ENCODE measurements around the gene PTEN.

Gene PTEN

DNA sequence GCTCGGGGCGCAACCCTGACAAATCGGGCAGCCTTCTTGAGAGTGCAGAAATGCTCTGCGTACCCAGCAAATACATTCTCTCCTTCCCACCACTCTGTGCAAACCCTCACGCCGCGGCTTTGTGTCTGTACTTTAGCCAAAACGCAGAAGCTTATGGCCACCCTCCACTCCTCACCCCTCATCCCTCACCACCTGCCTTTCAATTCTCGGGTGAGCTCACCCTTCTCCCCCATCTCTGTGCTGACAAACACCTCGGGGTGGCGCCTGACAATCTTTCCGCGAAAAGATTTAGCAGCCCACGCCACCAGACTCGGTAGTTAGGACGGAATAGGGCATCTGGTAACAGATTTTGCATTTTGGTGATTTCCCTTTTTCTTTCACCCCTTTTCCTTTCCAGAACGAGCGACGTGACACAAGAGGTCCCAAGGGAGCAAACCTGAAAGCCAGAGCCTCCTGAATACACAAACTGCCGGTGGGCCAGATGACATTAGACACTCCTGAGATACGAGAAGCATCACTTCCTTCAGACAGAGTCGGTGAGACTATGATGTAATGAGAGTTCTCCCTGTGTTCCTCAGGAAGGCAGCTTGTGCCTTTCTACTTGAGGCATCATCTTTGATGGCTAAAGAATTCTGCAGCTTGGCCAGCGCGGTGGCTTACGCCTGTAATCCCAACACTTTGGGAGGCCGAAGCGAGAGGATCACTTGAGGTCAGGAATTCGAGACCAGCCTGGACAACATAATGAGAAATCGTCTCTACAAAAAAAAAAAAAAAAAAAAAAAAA is 44.7 kb upstream of the PTEN start (continued):
- TF ChIP-seq ZNF311 (tag by site-specific recombination; IDR thresholded peaks at IDR 0.05; ENCODE audit: borderline replicate concordance) (no peak), ZNF133 (tag by site-specific recombination; IDR thresholded peaks at IDR 0.05) (no peak), ZNF621 (tag by site-specific recombination; IDR thresholded peaks at IDR 0.05) (no peak), ZNF24 (tag by site-specific recombination; IDR thresholded peaks at IDR 0.05) (no peak), ZNF350 (tag by site-specific recombination; IDR thresholded peaks at IDR 0.05) (no peak), ZNF747 (tag by site-specific recombination; IDR thresholded peaks at IDR 0.05) (no peak), ZNF530 (tag by site-specific recombination; IDR thresholded peaks at IDR 0.05; ENCODE audit: low read depth) (no peak), ZNF121 (tag by site-specific recombination; IDR thresholded peaks at IDR 0.05) (no peak), ZNF433 (tag by site-specific recombination; IDR thresholded peaks at IDR 0.05; ENCODE audit: low read depth) (no peak), ZNF777 (tag by site-specific recombination; IDR thresholded peaks at IDR 0.05; ENCODE audit: borderline replicate concordance) (no peak), KLF7 (tag by site-specific recombination; IDR thresholded peaks at IDR 0.05; ENCODE audit: borderline replicate concordance) (no peak), ZNF114 (tag by site-specific recombination; IDR thresholded peaks at IDR 0.05) (no peak), ZBTB17 (tag by site-specific recombination; IDR thresholded peaks at IDR 0.05) (peak; percentile 96), ZNF391 (tag by site-specific recombination; IDR thresholded peaks at IDR 0.05; ENCODE audit: borderline replicate concordance, low read depth) (0 out of 2 replicates have a peak, but pooled peaks have one; percentile 69), HOXD13 (CRISPR knock-in tag; IDR thresholded peaks at IDR 0.05; ENCODE audit: borderline replicate concordance) (no peak), ZNF658 (tag by site-specific recombination; IDR thresholded peaks at IDR 0.05) (no peak), PRDM1 (tag by site-specific recombination; IDR thresholded peaks at IDR 0.05) (peak; percentile 82)
- TF ChIP-seq, protein P1, sequence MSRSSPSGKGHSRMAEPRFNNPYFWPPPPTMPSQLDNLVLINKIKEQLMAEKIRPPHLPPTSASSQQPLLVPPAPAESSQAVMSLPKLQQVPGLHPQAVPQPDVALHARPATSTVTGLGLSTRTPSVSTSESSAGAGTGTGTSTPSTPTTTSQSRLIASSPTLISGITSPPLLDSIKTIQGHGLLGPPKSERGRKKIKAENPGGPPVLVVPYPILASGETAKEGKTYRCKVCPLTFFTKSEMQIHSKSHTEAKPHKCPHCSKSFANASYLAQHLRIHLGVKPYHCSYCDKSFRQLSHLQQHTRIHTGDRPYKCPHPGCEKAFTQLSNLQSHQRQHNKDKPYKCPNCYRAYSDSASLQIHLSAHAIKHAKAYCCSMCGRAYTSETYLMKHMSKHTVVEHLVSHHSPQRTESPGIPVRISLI (tag by site-specific recombination; IDR thresholded peaks at IDR 0.05) = peak; percentile 97; the same call in 1 of the 2 replicates
- TF ChIP-seq, protein P2, sequence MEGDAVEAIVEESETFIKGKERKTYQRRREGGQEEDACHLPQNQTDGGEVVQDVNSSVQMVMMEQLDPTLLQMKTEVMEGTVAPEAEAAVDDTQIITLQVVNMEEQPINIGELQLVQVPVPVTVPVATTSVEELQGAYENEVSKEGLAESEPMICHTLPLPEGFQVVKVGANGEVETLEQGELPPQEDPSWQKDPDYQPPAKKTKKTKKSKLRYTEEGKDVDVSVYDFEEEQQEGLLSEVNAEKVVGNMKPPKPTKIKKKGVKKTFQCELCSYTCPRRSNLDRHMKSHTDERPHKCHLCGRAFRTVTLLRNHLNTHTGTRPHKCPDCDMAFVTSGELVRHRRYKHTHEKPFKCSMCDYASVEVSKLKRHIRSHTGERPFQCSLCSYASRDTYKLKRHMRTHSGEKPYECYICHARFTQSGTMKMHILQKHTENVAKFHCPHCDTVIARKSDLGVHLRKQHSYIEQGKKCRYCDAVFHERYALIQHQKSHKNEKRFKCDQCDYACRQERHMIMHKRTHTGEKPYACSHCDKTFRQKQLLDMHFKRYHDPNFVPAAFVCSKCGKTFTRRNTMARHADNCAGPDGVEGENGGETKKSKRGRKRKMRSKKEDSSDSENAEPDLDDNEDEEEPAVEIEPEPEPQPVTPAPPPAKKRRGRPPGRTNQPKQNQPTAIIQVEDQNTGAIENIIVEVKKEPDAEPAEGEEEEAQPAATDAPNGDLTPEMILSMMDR (tag by site-specific recombination; IDR thresholded peaks at IDR 0.05) = peak; percentile 60
- TF ChIP-seq, protein P3, sequence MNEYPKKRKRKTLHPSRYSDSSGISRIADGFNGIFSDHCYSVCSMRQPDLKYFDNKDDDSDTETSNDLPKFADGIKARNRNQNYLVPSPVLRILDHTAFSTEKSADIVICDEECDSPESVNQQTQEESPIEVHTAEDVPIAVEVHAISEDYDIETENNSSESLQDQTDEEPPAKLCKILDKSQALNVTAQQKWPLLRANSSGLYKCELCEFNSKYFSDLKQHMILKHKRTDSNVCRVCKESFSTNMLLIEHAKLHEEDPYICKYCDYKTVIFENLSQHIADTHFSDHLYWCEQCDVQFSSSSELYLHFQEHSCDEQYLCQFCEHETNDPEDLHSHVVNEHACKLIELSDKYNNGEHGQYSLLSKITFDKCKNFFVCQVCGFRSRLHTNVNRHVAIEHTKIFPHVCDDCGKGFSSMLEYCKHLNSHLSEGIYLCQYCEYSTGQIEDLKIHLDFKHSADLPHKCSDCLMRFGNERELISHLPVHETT (tag by site-specific recombination; IDR thresholded peaks at IDR 0.05) = no peak
- TF ChIP-seq, protein P4, sequence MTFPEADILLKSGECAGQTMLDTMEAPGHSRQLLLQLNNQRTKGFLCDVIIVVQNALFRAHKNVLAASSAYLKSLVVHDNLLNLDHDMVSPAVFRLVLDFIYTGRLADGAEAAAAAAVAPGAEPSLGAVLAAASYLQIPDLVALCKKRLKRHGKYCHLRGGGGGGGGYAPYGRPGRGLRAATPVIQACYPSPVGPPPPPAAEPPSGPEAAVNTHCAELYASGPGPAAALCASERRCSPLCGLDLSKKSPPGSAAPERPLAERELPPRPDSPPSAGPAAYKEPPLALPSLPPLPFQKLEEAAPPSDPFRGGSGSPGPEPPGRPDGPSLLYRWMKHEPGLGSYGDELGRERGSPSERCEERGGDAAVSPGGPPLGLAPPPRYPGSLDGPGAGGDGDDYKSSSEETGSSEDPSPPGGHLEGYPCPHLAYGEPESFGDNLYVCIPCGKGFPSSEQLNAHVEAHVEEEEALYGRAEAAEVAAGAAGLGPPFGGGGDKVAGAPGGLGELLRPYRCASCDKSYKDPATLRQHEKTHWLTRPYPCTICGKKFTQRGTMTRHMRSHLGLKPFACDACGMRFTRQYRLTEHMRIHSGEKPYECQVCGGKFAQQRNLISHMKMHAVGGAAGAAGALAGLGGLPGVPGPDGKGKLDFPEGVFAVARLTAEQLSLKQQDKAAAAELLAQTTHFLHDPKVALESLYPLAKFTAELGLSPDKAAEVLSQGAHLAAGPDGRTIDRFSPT (tag by site-specific recombination; IDR thresholded peaks at IDR 0.05) = no peak
- TF ChIP-seq, protein P5, sequence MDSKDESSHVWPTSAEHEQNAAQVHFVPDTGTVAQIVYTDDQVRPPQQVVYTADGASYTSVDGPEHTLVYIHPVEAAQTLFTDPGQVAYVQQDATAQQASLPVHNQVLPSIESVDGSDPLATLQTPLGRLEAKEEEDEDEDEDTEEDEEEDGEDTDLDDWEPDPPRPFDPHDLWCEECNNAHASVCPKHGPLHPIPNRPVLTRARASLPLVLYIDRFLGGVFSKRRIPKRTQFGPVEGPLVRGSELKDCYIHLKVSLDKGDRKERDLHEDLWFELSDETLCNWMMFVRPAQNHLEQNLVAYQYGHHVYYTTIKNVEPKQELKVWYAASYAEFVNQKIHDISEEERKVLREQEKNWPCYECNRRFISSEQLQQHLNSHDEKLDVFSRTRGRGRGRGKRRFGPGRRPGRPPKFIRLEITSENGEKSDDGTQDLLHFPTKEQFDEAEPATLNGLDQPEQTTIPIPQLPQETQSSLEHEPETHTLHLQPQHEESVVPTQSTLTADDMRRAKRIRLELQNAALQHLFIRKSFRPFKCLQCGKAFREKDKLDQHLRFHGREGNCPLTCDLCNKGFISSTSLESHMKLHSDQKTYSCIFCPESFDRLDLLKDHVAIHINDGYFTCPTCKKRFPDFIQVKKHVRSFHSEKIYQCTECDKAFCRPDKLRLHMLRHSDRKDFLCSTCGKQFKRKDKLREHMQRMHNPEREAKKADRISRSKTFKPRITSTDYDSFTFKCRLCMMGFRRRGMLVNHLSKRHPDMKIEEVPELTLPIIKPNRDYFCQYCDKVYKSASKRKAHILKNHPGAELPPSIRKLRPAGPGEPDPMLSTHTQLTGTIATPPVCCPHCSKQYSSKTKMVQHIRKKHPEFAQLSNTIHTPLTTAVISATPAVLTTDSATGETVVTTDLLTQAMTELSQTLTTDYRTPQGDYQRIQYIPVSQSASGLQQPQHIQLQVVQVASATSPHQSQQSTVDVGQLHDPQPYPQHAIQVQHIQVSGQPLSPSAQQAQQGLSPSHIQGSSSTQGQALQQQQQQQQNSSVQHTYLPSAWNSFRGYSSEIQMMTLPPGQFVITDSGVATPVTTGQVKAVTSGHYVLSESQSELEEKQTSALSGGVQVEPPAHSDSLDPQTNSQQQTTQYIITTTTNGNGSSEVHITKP (tag by site-specific recombination; IDR thresholded peaks at IDR 0.05) = peak; percentile 81
- TF ChIP-seq, protein P6, sequence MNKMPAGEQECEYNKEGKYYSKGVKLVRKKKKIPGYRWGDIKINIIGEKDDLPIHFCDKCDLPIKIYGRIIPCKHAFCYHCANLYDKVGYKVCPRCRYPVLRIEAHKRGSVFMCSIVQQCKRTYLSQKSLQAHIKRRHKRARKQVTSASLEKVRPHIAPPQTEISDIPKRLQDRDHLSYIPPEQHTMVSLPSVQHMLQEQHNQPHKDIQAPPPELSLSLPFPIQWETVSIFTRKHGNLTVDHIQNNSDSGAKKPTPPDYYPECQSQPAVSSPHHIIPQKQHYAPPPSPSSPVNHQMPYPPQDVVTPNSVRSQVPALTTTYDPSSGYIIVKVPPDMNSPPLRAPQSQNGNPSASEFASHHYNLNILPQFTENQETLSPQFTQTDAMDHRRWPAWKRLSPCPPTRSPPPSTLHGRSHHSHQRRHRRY (tag by site-specific recombination; IDR thresholded peaks at IDR 0.05) = no peak
- TF ChIP-seq, protein P7, sequence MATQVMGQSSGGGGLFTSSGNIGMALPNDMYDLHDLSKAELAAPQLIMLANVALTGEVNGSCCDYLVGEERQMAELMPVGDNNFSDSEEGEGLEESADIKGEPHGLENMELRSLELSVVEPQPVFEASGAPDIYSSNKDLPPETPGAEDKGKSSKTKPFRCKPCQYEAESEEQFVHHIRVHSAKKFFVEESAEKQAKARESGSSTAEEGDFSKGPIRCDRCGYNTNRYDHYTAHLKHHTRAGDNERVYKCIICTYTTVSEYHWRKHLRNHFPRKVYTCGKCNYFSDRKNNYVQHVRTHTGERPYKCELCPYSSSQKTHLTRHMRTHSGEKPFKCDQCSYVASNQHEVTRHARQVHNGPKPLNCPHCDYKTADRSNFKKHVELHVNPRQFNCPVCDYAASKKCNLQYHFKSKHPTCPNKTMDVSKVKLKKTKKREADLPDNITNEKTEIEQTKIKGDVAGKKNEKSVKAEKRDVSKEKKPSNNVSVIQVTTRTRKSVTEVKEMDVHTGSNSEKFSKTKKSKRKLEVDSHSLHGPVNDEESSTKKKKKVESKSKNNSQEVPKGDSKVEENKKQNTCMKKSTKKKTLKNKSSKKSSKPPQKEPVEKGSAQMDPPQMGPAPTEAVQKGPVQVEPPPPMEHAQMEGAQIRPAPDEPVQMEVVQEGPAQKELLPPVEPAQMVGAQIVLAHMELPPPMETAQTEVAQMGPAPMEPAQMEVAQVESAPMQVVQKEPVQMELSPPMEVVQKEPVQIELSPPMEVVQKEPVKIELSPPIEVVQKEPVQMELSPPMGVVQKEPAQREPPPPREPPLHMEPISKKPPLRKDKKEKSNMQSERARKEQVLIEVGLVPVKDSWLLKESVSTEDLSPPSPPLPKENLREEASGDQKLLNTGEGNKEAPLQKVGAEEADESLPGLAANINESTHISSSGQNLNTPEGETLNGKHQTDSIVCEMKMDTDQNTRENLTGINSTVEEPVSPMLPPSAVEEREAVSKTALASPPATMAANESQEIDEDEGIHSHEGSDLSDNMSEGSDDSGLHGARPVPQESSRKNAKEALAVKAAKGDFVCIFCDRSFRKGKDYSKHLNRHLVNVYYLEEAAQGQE (tag by site-specific recombination; IDR thresholded peaks at IDR 0.05) = no peak

All from HEK293 (cell line).